Lung (tissue), 12 donors: Measurements from ENCODE around the gene SLC30A5. TPM values are rescaled to one million over a fixed set of nuclear protein-coding genes. Genes with fewer than 3 reads are reported as not detected.

ENCODE experiments used
- ATAC-seq: fragments of 200-7000 bp; cut with Tn5 transposase; one replicate; pipeline ENCODE4 v1.9.1; 2020; ENCODE audit warnings: moderate number of reproducible peaks; ENCODE audit not compliant: insufficient read depth, low FRiP score
- DNase-seq, 3 donors: peaks; one replicate each; pipeline ENCODE4 v3.0.0-alpha.2; 2013 to 2017
- H3K27ac ChIP-seq, 2 donors: one replicate each; pipeline ENCODE4 v1.5.1; 2013; ENCODE audit warnings: mild to moderate bottlenecking in 2 of 2, moderate library complexity in 2 of 2, control low read depth in 1 of 2, inconsistent platforms in 1 of 2, low read depth in 1 of 2, low read length in 1 of 2
- H3K27me3 ChIP-seq, 3 donors: one replicate each; pipeline ENCODE4 v1.5.1; 2013; ENCODE audit warnings: low read length in 2 of 3; ENCODE audit not compliant: control insufficient read depth in 3 of 3, insufficient read depth in 3 of 3
- H3K36me3 ChIP-seq, 4 donors: one replicate each; pipeline ENCODE4 v1.5.1; 2013; ENCODE audit warnings: low read length in 4 of 4, mild to moderate bottlenecking in 1 of 4, moderate library complexity in 1 of 4; ENCODE audit not compliant: control insufficient read depth in 4 of 4, insufficient read depth in 4 of 4
- H3K4me1 ChIP-seq, 5 donors: one replicate each; pipeline ENCODE4 v1.5.1; 2013; ENCODE audit warnings: low read length in 5 of 5, mild to moderate bottlenecking in 2 of 5, moderate library complexity in 1 of 5; ENCODE audit not compliant: control insufficient read depth in 5 of 5, insufficient read depth in 5 of 5
- H3K4me3 ChIP-seq: one replicate; pipeline ENCODE4 v1.5.1; 2013; ENCODE audit warnings: mild to moderate bottlenecking, control low read depth, moderate library complexity
- H3K9ac ChIP-seq, 2 donors: one replicate each; pipeline ENCODE4 v1.5.1; 2013; ENCODE audit warnings: low read length in 2 of 2, control low read depth in 1 of 2; ENCODE audit not compliant: insufficient read depth in 1 of 2
- H3K9me3 ChIP-seq, 4 donors: one replicate each; pipeline ENCODE4 v1.5.1; 2013; ENCODE audit warnings: low read length in 3 of 4, mild to moderate bottlenecking in 1 of 4, moderate library complexity in 1 of 4; ENCODE audit not compliant: control insufficient read depth in 4 of 4, insufficient read depth in 3 of 4
- CTCF ChIP-seq: IDR thresholded peaks from 2 replicates; pipeline ENCODE4 v1.5.1; 2012; ENCODE audit warnings: mild to moderate bottlenecking; ENCODE audit errors: control extremely low read depth, extremely low read depth
- WGBS, 2 donors: extraction: QIAGEN DNeasy Blood & Tissue Kit; methylation state at CpG; one replicate each; pipeline ENCODE4 v1.1.7; 2013; 5-methylcytosine and 5-hydroxymethylcytosine counted together
- polyA plus RNA-seq, 2 donors: library from polyadenylated mRNA; stranded (reverse); fragments of 200-250 nt; gene quantifications; one replicate each; pipeline ENCODE4 v1.2.1, GENCODE V29; 2013
- total RNA-seq, 2 donors: library from RNA; depleted of rRNA in 1 of 2; stranded (reverse); fragments of >200 nt in 1 of 2; gene quantifications; one replicate each; pipeline ENCODE4 v1.2.1, GENCODE V29; 2014 to 2021
- donor health status: control.
- donor health status: control.
- donor health status: Bipolar disorder and iron deficiency.
- donor health status: healthy.
- donor health status: DM: yes; HTN: yes; CAD: no.

SLC30A5 gene
- total and polyA plus RNA-seq, 4 donors: 28.7 to 52.3 (median 44.3) TPM

- Histone ChIP-seq H3K36me3 (no peaks in the 10 kb centered on the region), H3K27me3 (no peaks in the 10 kb centered on the region), H3K4me1 (no peaks in the 10 kb centered on the region), H3K9me3 (no peaks in the 10 kb centered on the region), H3K4me3 (no peak overlapping the region), H3K27ac (no peak overlapping the region), H3K9ac (no peak overlapping the region)
- ATAC-seq (no peak), DNase-seq (no peak)
- 44 to 77% methylated on average over 2 of the region's 2 CpGs for WGBS, 2 donors
- no peak for TF ChIP-seq CTCF
Measured at GRCh38 chr5:69078921-69079540, 14.8 kb upstream of the SLC30A5 start.

- Histone ChIP-seq H3K4me3 (no peak overlapping the region), H3K27ac (no peak overlapping the region), H3K4me1 (no peaks in the 10 kb centered on the region), H3K9me3 (no peaks in the 10 kb centered on the region), H3K36me3 (no peaks in the 10 kb centered on the region), H3K9ac (no peak overlapping the region), H3K27me3 (no peaks in the 10 kb centered on the region)
- DNase-seq (no peak), ATAC-seq (no peak)
- WGBS, 2 donors: 94 to 96% methylated on average over 6 of the region's 6 CpGs
- no peak for TF ChIP-seq CTCF
Measured at GRCh38 chr5:69079556-69079955, 14.3 kb upstream of the SLC30A5 start.

GRCh38 chr5:69083412-69083811, 10.4 kb upstream of the SLC30A5 start:
- ATAC-seq (no peak), DNase-seq (no peak)
- no peak overlapping the region for H3K4me3 ChIP-seq
- no peaks in the 10 kb centered on the region for H3K27me3 ChIP-seq
- TF ChIP-seq CTCF: no peak
- H3K4me1 ChIP-seq: no peaks in the 10 kb centered on the region
- no peak overlapping the region for H3K27ac ChIP-seq
- H3K9me3 ChIP-seq: no peaks in the 10 kb centered on the region
- no peak overlapping the region for H3K9ac ChIP-seq
- no peaks in the 10 kb centered on the region for H3K36me3 ChIP-seq

- ATAC-seq: no peak
- Histone ChIP-seq H3K36me3 (no peaks in the 10 kb centered on the region), H3K27me3 (no peaks in the 10 kb centered on the region), H3K9me3 (no peaks in the 10 kb centered on the region), H3K9ac (no peak overlapping the region), H3K4me1 (no peaks in the 10 kb centered on the region), H3K4me3 (no peak overlapping the region), H3K27ac (no peak overlapping the region)
- WGBS, 2 donors: 54 to 60% methylated on average over 3 of the region's 3 CpGs
- TF ChIP-seq CTCF: no peak
- DNase-seq: no peak
Measured at GRCh38 chr5:69084195-69084594, 9.6 kb upstream of the SLC30A5 start.
